GM10248 (cell line): ENCODE results near the gene SHISA5.
A peak's percentile ranks its signal among the peaks of the same experiment; 100 is the strongest.
"Not testable (repeated sequence)": the region's sequence is repeated elsewhere in the genome, so short reads cannot be mapped to it uniquely, and the experiment has no call there.

Experiments
- CTCF ChIA-PET: fragments of 300-600 bp; sonication (Branson Sonifier 250); formaldehyde crosslinking; extraction: SDS; loops from one replicate; lab custom pipeline; 2021; ENCODE audit warnings: antibody characterized with exemption; lab: Yijun Ruan, JAX
- POLR2A ChIA-PET: fragments of 350-650 bp; sonication (Branson Sonifier 250); formaldehyde crosslinking; extraction: SDS; loops from one replicate; lab custom pipeline; 2020; ENCODE audit warnings: antibody characterized with exemption; lab: Yijun Ruan, JAX
- DNase-seq: peaks from one replicate; pipeline ENCODE4 v3.0.0; 2012; ENCODE audit errors: extremely low spot score
- TF ChIP-seq, protein P1 (sequence below): IDR thresholded peaks from 2 replicates; pipeline ENCODE4 v1.5.1; 2012; ENCODE audit warnings: mild to moderate bottlenecking, low read depth; ENCODE audit errors: extremely low read depth, missing control alignments, control extremely low read depth

The SHISA5 gene

DNA sequence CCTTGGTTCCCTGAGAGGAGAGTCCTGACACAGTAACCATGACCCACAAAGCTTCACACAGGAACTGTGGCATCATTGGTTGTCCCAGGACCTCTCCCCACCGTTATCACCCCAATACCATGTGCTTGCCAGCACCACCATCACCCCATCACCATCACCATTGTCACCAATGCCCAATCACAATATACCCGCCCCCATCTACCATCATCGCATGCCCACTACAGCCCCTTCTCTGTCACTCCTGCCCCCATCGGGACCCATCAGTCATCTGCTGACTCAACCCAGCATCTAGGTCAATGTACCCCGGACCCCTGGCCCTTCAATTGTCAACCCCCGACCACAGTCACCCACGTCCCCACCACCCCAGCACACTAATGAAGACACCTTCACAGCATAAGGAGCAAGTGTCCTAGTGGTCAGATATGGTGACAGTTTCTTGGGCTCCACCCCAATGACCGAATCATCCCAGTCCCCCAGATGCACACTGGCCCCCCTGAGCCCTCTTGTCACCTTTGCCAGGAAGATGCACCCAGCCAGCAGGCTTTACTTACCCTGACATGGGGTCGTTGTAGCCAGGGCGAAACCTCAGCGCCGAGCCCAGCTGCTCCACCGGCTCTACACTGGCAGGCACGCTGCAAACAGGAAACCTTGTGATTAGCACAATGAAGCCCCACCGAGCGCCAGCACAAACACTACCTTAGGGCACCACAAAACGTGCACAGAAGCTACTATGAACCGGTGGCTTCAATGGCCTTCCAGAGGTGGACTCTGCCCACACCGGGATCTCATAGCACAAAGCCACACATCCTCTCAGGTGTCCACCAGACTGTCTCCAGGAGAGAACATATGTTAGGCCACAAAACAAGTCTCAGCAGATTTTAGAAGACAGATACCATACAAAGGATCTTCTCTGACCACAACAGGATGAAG lies 25.1 kb downstream of the SHISA5 start:
- DNase-seq = peak; percentile 25
- CTCF ChIA-PET = no interaction called here
- TF ChIP-seq, protein P1, sequence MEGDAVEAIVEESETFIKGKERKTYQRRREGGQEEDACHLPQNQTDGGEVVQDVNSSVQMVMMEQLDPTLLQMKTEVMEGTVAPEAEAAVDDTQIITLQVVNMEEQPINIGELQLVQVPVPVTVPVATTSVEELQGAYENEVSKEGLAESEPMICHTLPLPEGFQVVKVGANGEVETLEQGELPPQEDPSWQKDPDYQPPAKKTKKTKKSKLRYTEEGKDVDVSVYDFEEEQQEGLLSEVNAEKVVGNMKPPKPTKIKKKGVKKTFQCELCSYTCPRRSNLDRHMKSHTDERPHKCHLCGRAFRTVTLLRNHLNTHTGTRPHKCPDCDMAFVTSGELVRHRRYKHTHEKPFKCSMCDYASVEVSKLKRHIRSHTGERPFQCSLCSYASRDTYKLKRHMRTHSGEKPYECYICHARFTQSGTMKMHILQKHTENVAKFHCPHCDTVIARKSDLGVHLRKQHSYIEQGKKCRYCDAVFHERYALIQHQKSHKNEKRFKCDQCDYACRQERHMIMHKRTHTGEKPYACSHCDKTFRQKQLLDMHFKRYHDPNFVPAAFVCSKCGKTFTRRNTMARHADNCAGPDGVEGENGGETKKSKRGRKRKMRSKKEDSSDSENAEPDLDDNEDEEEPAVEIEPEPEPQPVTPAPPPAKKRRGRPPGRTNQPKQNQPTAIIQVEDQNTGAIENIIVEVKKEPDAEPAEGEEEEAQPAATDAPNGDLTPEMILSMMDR = no peak
- POLR2A ChIA-PET = no interaction called here

DNA sequence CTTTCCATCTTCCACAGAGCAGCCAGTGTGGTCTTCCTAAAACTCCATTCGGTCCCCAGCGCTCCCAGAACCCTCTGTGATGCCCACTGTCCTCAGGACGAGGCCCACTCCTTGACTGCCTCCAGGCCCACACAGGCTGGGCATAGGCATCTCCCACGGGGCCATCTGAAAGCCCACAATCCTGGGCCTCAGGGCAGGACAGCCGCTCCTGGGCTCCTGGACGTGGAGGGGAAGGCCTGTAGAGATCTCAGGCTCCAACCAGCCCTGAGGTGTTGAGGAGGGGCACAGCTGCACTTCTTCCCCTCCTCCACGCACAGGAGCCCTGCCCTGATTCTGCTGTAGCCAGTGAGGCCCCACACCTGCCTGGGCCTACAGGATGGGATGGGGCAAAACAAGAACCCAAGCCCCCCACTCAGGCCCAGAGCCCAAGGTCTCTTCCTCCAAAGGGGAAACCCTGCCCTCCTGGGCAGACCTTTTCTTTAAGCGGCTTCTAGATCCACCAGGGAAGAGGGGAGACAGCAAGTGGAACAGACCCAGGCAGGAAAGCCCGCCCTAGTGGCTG lies 25.9 kb downstream of the SHISA5 start:
- ChIA-PET CTCF (no interaction called here), POLR2A (no interaction called here)
- TF ChIP-seq, protein P1 = no peak
- peak; percentile 9 for DNase-seq

DNA sequence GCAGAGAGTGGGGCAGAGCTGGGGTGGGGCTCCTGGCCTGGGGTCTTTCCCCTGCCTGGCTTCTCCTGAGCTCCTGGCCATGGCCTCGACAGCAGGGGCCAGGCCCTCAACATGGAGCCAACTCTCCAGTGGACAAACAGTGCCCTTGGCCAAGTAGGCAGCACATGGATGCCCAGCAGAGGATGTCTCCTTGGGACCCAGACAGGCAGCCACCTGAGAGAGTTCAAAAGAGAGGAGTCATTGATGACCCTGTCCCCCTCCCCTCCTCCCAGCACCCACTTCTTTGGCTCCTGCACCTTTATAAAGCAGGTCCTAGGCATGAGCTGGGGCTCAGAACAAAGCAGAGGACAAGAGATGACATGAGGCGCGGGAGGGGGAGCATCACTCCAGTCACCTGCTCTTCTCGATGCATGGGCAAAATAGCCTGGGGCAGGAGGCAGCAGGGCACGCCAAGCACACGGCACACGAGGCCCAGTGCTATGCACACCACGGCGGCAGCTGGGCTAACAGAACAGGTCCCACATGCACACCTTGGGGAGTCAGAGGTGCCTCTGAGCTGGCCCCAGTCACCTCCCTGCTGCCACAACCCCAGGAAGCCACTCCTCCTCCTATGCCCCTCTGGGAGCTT lies 27.4 kb downstream of the SHISA5 start:
- ChIA-PET CTCF (interaction anchor here (0.8 to 2.0 kb wide), 6 partner anchors 12 to 82 kb away, joined by 3 to 12 read pairs (median 4); no protein-coding TSS in a partner anchor), POLR2A (interaction anchor here (0.7 kb wide), 1 partner anchor 52 kb away, joined by 5 read pairs; no protein-coding TSS in a partner anchor)
- TF ChIP-seq, protein P1 = no peak
- peak; percentile 12 for DNase-seq

DNA sequence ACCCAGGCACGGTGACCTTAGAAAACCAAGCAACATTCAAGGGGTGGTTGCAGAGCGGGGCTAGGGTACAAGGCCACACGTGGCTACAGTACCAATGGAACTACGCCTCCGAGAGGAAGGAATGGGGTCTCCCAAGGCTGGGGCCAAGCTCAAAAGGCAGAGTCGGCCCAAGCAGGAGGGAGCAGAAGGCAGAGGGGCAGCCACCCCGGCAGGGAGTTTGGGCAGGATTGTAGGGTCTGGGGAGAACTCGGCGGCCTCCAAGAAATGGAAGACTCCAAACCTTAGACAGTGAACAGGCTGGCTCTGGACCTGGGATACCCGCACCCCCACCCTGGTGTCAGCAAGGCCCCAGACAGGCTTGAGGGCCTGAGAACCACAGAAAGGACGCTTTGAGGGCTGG lies 28.8 kb downstream of the SHISA5 start:
- TF ChIP-seq, protein P1 = no peak
- POLR2A ChIA-PET = interaction anchor here (0.6 kb wide), 1 partner anchor 209 kb away, joined by 3 read pairs; no protein-coding TSS in a partner anchor
- CTCF ChIA-PET = interaction anchor here (1.4 to 1.5 kb wide), 2 partner anchors 17 to 83 kb away, joined by 3 to 4 read pairs; no protein-coding TSS in a partner anchor
- no peak for DNase-seq

DNA sequence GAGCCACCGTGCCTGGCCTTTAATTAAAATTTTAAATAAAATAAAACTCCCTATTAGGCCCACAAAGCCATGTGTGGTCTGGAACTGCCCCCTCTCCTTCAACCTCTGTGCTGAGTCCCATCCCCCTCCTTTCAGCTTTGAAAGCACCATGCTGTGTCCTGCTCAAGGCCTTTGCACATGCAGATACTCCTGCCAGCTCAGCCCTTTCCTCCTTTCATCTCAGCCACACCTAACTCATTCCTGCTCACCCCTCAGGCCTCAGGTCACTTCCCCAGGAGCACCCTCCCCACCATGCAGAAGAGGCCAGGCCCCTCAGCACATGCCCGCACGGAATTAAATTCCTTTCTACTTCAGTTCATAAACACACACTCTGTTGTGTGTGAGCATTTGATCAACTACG lies 29.4 kb downstream of the SHISA5 start:
- ChIA-PET CTCF (interaction anchor here (1.3 to 5.8 kb wide), 3 partner anchors 12 to 38 kb away, joined by 3 to 37 read pairs (median 10); no protein-coding TSS in a partner anchor), POLR2A (no interaction called here)
- TF ChIP-seq, protein P1 = no peak
- DNase-seq = no peak

DNA sequence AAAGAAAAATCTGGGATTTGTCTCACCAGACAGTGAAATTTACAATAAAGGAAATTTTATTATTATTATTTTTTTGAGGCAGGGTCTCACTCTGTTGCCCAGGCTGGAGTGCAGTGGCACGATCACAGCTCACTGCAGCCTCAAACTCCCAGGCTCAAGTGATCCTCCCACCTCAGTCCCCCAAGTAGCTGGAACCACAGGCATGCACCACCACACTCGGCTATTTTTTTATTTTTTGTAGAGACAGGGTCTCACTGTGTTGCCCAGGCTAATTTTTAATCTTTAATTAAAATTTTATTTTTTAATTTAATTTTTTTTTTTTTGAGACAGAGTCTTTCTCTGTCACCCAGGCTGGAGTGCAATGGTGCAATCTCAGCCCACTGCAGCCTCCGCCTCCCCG lies 29.9 kb downstream of the SHISA5 start:
- ChIA-PET POLR2A (interaction anchor here (2.0 kb wide), 1 partner anchor 28 kb away, joined by 6 read pairs; the partner anchor contains the start of gene ATRIP), CTCF (interaction anchor here (1.1 to 5.8 kb wide), 12 partner anchors 8 to 280 kb away, joined by 3 to 37 read pairs (median 5); partner anchors contain the start of genes ATRIP and PFKFB4)
- not testable (repeated sequence) for DNase-seq
